Activated CD8-positive, alpha-beta memory T cell treated with anti-CD3 and anti-CD28 coated beads for 4 hours (primary cell): Measurements from ENCODE around the gene MRLN.
"Not testable (repeated sequence)": the region's sequence is repeated elsewhere in the genome, so short reads cannot be mapped to it uniquely, and the experiment has no call there.

Experiments used
- DNase-seq, 2 donors: peaks; one replicate each; pipeline ENCODE4 v3.0.0-alpha.2; 2020; ENCODE audit warnings: low read depth in 2 of 2

Gene MRLN

GRCh38 chr10:59753267-59753666 lies at the start of gene MRLN:
TSS of gene MRLN (minus strand) at chr10:59753455.
- no peak for DNase-seq

GRCh38 chr10:59801171-59801570 lies 47.9 kb upstream of the MRLN start:
- DNase-seq: no peak

GRCh38 chr10:59799421-59799820 lies 46.2 kb upstream of the MRLN start:
- DNase-seq: no peak

- no peak for DNase-seq
These were observed 40.7 kb upstream of the MRLN start for GRCh38 chr10:59793919-59794318.

GRCh38 chr10:59792812-59793211 lies 39.6 kb upstream of the MRLN start:
- DNase-seq: no peak

- no peak for DNase-seq
These were observed 38.3 kb upstream of the MRLN start for GRCh38 chr10:59791601-59792000.

GRCh38 chr10:59790080-59790479 lies 36.8 kb upstream of the MRLN start:
- DNase-seq: not testable (repeated sequence)

- not testable (repeated sequence) for DNase-seq
These were observed 35.7 kb upstream of the MRLN start for GRCh38 chr10:59788914-59789313.

- DNase-seq: not testable (repeated sequence)
These were observed 33.8 kb upstream of the MRLN start for GRCh38 chr10:59787032-59787431.

- DNase-seq: not testable (repeated sequence)
These were observed 32.2 kb upstream of the MRLN start for GRCh38 chr10:59785476-59785875.

- no peak for DNase-seq
These were observed 28.3 kb upstream of the MRLN start for GRCh38 chr10:59781511-59781910.

GRCh38 chr10:59779756-59780533 lies 26.7 kb upstream of the MRLN start:
- no peak for DNase-seq

GRCh38 chr10:59774451-59774850 lies 21.2 kb upstream of the MRLN start:
- DNase-seq: no peak

- DNase-seq: no peak
These were observed 19.8 kb upstream of the MRLN start for GRCh38 chr10:59773088-59773487.

- no peak for DNase-seq
These were observed 18.0 kb upstream of the MRLN start for GRCh38 chr10:59771162-59771807.

GRCh38 chr10:59770689-59771088 lies 17.4 kb upstream of the MRLN start:
- DNase-seq: no peak

GRCh38 chr10:59762505-59762904 lies 9.2 kb upstream of the MRLN start:
- no peak for DNase-seq

GRCh38 chr10:59757966-59758365 lies 4.7 kb upstream of the MRLN start:
- DNase-seq: no peak

GRCh38 chr10:59754951-59755350 lies 1.7 kb upstream of the MRLN start:
- no peak for DNase-seq

GRCh38 chr10:59752278-59752940 lies 846 bp downstream of the MRLN start:
- DNase-seq: no peak

- no peak for DNase-seq
These were observed 2.9 kb downstream of the MRLN start for GRCh38 chr10:59750155-59750945.

GRCh38 chr10:59748834-59749233 lies 4.4 kb downstream of the MRLN start:
- no peak for DNase-seq
